Tibial nerve (tissue), 4 donors: ENCODE measurements around the gene TRABD2A. TPM values are rescaled to one million over a fixed set of nuclear protein-coding genes. Genes with fewer than 3 reads are reported as not detected.
A peak's percentile ranks its signal among the peaks of the same experiment; 100 is the strongest.

Experiments
- DNase-seq, 2 donors: peaks; one replicate each; pipeline ENCODE4 v3.0.0-alpha.2; 2019; ENCODE audit warnings: low spot score in 2 of 2
- H3K27ac ChIP-seq, 4 donors: fragments of 200-600 bp; sonication (generic) in 3 of 4; one replicate each; pipeline ENCODE4 v1.5.1; 2017 to 2019; ENCODE audit warnings: mild to moderate bottlenecking in 1 of 4
- H3K27me3 ChIP-seq, 2 donors: fragments of 200-600 bp; sonication (generic) in 1 of 2; one replicate each; pipeline versions ENCODE4 v1.5.1 to v1.6.0; 2017 to 2019
- H3K36me3 ChIP-seq, 3 donors: fragments of 200-600 bp; sonication (generic); one replicate each; pipeline ENCODE4 v1.5.1; 2018 to 2019
- H3K4me1 ChIP-seq, 4 donors: fragments of 200-600 bp; sonication (generic) in 3 of 4; one replicate each; pipeline ENCODE4 v1.5.1; 2017 to 2019
- H3K4me3 ChIP-seq, 4 donors: fragments of 200-600 bp; sonication (generic) in 3 of 4; one replicate each; pipeline ENCODE4 v1.5.1; 2017 to 2019; ENCODE audit warnings: mild to moderate bottlenecking in 1 of 4, moderate library complexity in 1 of 4
- H3K9me3 ChIP-seq, 4 donors: fragments of 200-600 bp; sonication (generic) in 3 of 4; one replicate each; pipeline ENCODE4 v1.5.1; 2017 to 2019
- CTCF ChIP-seq, 5 experiments: fragments of 200-600 bp in 3 of 5; fragments of 450-650 bp in 2 of 5; sonication (generic) in 3 of 5; IDR thresholded peaks; one replicate each; pipeline ENCODE4 v1.5.1; 2016 to 2019; ENCODE audit warnings: antibody characterized with exemption in 5 of 5, mild to moderate bottlenecking in 3 of 5, moderate library complexity in 2 of 5
- EP300 ChIP-seq, 2 donors: sonication (generic); formaldehyde crosslinking; IDR thresholded peaks; one replicate each; pipeline ENCODE4 v1.6.1; 2017; ENCODE audit warnings: antibody characterized with exemption in 2 of 2, mild to moderate bottlenecking in 1 of 2
- POLR2A ChIP-seq, 2 donors: fragments of 450-650 bp; IDR thresholded peaks; one replicate each; pipeline ENCODE4 v1.6.1; 2017; ENCODE audit warnings: antibody characterized with exemption in 2 of 2, mild to moderate bottlenecking in 2 of 2, moderate library complexity in 2 of 2
- WGBS, 2 donors: methylation state at CpG; one replicate each; pipeline ENCODE4 v1.1.5; 2018; 5-methylcytosine and 5-hydroxymethylcytosine counted together
- total RNA-seq, 4 donors: library from RNA; depleted of rRNA; stranded (reverse); fragments of >200 nt; gene quantifications; one replicate each; pipeline ENCODE4 v1.1.0, GENCODE V29; 2016

TRABD2A gene
- total RNA-seq, 4 donors from 2014 or later = 0.98 to 6.3 (median 1.7) TPM; not detected in 1

DNA sequence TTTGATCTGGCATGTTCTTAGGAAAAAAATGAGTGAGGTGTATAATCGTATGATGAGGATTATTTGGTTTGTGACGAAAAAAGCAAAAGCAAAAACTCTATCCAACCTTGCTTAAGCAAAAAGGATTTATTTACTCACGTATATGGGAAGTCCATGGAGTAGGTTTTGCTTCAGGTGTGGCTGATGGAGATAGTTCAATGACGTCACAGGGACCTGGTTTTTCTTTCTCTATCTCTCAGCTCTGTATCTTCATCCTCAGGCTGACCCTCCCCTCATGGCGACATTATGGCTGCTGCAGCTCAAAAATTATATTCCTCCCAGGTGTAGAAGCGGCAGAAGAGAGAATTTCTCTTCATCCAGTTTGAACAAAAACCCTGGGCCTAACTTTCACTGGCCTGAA lies 33.5 kb upstream of the TRABD2A start:
- 94 to 96% methylated on average over 6 of the region's 6 CpGs for WGBS, 2 donors
- peaks cover 0 to 3% (median under 1%) of the 10 kb centered on the region in 4 donors for H3K4me1 ChIP-seq
- H3K27ac ChIP-seq = no peak overlapping the region
- H3K36me3 ChIP-seq = peaks cover 0 to 3% (median 0%) of the 10 kb centered on the region in 3 donors
- H3K9me3 ChIP-seq = no peaks in the 10 kb centered on the region
- no peak for TF ChIP-seq EP300 (IDR thresholded peaks at IDR 0.05)
- TF ChIP-seq POLR2A (IDR thresholded peaks at IDR 0.05) = no peak
- TF ChIP-seq CTCF (IDR thresholded peaks at IDR 0.05) = no peak
- no peak for DNase-seq
- no peak overlapping the region for H3K4me3 ChIP-seq
- H3K27me3 ChIP-seq = no peaks in the 10 kb centered on the region

DNA sequence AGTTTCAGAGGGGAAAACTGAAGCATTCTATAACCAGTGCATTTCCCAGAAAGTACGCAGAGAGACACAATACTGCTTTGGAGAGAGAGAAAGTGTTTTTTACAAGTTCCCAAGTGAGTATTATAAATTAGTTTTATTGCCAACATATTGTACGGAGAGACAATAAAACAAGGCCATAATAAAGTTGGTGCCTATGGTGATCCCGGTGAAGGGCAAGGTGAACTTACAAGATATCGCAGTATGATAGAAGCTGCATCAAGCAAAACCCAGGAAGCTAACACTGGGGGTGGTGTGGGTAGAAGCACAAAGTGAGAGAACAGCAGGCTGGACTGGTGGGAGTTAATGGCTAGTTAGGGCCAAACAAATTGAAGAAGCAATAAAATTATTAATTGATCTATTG lies 32.1 kb upstream of the TRABD2A start:
- peaks cover 0 to 7% (median 0%) of the 10 kb centered on the region in 3 donors for H3K36me3 ChIP-seq
- H3K27me3 ChIP-seq = no peaks in the 10 kb centered on the region
- TF ChIP-seq POLR2A (IDR thresholded peaks at IDR 0.05) (no peak), CTCF (IDR thresholded peaks at IDR 0.05) (no peak), EP300 (IDR thresholded peaks at IDR 0.05) (no peak)
- H3K9me3 ChIP-seq = no peaks in the 10 kb centered on the region
- H3K4me3 ChIP-seq = no peak overlapping the region
- no peak overlapping the region for H3K27ac ChIP-seq
- no peak for DNase-seq
- no peaks in the 10 kb centered on the region for H3K4me1 ChIP-seq
- WGBS, 2 donors = 79 to 90% methylated on average over 4 of the region's 4 CpGs

DNA sequence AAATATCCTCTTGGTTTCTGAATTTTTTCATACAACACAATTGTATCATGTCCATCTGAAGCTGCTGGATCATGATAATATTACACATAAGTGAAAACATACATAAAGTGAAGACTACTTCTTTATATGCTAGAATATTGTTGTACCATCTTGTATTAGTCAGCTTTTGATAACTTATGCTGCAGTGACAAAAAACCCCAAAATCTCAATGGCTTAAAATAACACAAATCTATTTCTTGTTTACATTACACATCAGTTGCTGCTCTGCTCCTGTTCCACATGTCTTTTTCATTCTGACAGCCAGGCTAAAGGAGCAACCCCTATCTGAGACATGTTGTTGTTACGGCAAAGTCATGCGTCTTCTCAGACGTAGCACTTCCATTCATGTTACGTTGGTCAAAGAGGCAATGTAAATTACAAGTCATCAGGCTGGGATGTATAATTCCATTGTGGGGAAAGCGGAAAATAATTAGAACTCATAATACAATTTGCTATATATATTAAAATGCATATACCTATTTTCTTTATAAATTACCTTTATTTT lies 30.3 kb upstream of the TRABD2A start:
- no peaks in the 10 kb centered on the region for H3K9me3 ChIP-seq
- H3K4me3 ChIP-seq = no peak overlapping the region
- H3K4me1 ChIP-seq = peaks cover 0 to 6% (median 0%) of the 10 kb centered on the region in 4 donors
- H3K27ac ChIP-seq = no peak overlapping the region
- no peaks in the 10 kb centered on the region for H3K27me3 ChIP-seq
- no peak for DNase-seq
- WGBS, 2 donors = 98% methylated on average over 5 of the region's 5 CpGs
- TF ChIP-seq EP300 (IDR thresholded peaks at IDR 0.05) = no peak
- TF ChIP-seq POLR2A (IDR thresholded peaks at IDR 0.05) = no peak
- no peak for TF ChIP-seq CTCF (IDR thresholded peaks at IDR 0.05)
- H3K36me3 ChIP-seq = peaks cover 0 to 7% (median 0%) of the 10 kb centered on the region in 3 donors

DNA sequence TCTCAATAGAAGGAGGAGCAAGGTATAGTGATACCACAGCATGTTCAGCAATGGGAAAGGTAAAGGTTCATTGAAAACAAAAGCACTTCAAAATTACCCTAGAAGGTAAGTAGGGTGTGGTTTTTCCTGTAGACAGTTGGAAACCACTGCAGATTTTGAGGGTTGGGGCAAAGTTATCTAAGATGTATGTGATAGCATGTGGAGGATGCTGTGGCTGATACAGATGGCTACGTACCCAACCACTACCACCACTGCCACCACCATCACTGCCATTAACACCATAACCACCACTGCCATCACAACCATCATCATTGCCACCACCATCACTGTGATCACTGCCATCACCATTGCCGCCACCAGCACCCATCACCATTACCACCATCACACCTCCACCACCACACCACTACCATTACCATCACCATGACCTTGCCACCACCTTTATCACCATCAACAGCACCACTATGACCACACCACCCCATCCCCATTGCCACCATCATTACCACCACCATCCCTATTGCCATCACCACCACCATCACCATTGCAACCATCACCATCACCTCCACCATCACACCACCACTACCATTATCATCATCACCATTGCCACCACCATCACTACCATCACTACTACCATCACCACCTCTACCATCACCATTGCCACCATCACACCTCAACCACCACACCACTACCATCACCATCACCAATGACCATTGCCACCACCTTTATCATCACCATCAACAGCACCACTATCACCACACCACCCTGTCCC lies 28.2 kb upstream of the TRABD2A start:
- Histone ChIP-seq H3K36me3 (peaks cover 0 to 7% (median 0%) of the 10 kb centered on the region in 3 donors), H3K4me1 (peaks cover 0 to 10% (median 5%) of the 10 kb centered on the region in 4 donors), H3K27ac (peak overlapping the region in 1 of 4 donors; percentile 97), H3K27me3 (no peaks in the 10 kb centered on the region), H3K9me3 (no peaks in the 10 kb centered on the region), H3K4me3 (no peak overlapping the region)
- no peak for DNase-seq
- TF ChIP-seq EP300 (IDR thresholded peaks at IDR 0.05) (no peak), POLR2A (IDR thresholded peaks at IDR 0.05) (no peak), CTCF (IDR thresholded peaks at IDR 0.05) (no peak)
- 92 to 97% methylated on average over 2 of the region's 2 CpGs for WGBS, 2 donors
